Adrenal gland (tissue), 5 donors: ENCODE data around the gene FERMT3.

Source experiments
- POLR2A ChIP-seq, 2 donors: fragments of 450-650 bp; IDR thresholded peaks; one replicate each; pipeline ENCODE4 v1.6.1; 2017; ENCODE audit warnings: antibody characterized with exemption in 2 of 2, mild to moderate bottlenecking in 2 of 2, moderate library complexity in 1 of 2
- TF ChIP-seq, protein P1 (sequence below), 6 experiments: fragments of 450-650 bp in 4 of 6; fragments of 200-600 bp in 2 of 6; sonication (generic) in 1 of 6; IDR thresholded peaks; 1 replicate in 5 of 6; 2 replicates in 1 of 6; pipeline versions ENCODE4 v1.5.1 to v1.8.0; 2016 to 2021; ENCODE audit warnings: antibody characterized with exemption in 6 of 6, mild to moderate bottlenecking in 2 of 6, moderate library complexity in 1 of 6
- donor health status: DM: no; HTN: no; CAD: no.

GRCh38 chr11:64247729-64248531 lies 41.4 kb downstream of the FERMT3 start:
- TF ChIP-seq, protein P1, sequence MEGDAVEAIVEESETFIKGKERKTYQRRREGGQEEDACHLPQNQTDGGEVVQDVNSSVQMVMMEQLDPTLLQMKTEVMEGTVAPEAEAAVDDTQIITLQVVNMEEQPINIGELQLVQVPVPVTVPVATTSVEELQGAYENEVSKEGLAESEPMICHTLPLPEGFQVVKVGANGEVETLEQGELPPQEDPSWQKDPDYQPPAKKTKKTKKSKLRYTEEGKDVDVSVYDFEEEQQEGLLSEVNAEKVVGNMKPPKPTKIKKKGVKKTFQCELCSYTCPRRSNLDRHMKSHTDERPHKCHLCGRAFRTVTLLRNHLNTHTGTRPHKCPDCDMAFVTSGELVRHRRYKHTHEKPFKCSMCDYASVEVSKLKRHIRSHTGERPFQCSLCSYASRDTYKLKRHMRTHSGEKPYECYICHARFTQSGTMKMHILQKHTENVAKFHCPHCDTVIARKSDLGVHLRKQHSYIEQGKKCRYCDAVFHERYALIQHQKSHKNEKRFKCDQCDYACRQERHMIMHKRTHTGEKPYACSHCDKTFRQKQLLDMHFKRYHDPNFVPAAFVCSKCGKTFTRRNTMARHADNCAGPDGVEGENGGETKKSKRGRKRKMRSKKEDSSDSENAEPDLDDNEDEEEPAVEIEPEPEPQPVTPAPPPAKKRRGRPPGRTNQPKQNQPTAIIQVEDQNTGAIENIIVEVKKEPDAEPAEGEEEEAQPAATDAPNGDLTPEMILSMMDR (IDR thresholded peaks at IDR 0.05), result no peak
- TF ChIP-seq POLR2A (IDR thresholded peaks at IDR 0.05), result no peak
